ENCODE results near the gene MAP2K6.

The MAP2K6 gene

GRCh38 chr17:69492410-69493071, 78.0 kb downstream of the MAP2K6 start:
- no peak for DNase-seq (ENCODE audit: low read depth in 2 of 2)

- DNase-seq (ENCODE audit: low read depth in 2 of 2) = no peak
Measured at GRCh38 chr17:69495787-69496186, 81.3 kb downstream of the MAP2K6 start.

- DNase-seq (ENCODE audit: low read depth in 2 of 2) = no peak
Measured at GRCh38 chr17:69497161-69497560, 82.7 kb downstream of the MAP2K6 start.

GRCh38 chr17:69499318-69499717, 84.8 kb downstream of the MAP2K6 start:
- DNase-seq (ENCODE audit: low read depth in 2 of 2) = no peak

- no peak for DNase-seq (ENCODE audit: low read depth in 2 of 2)
Measured at GRCh38 chr17:69500911-69501429, 86.5 kb downstream of the MAP2K6 start.

- no peak for DNase-seq (ENCODE audit: low read depth in 2 of 2)
Measured at GRCh38 chr17:69501591-69502468, 87.3 kb downstream of the MAP2K6 start.

GRCh38 chr17:69503711-69504110, 89.2 kb downstream of the MAP2K6 start:
- no peak for DNase-seq (ENCODE audit: low read depth in 2 of 2)

- no peak for DNase-seq (ENCODE audit: low read depth in 2 of 2)
Measured at GRCh38 chr17:69505740-69506139, 91.2 kb downstream of the MAP2K6 start.

- no peak for DNase-seq (ENCODE audit: low read depth in 2 of 2)
Measured at GRCh38 chr17:69506489-69506888, 92.0 kb downstream of the MAP2K6 start.

- DNase-seq (ENCODE audit: low read depth in 2 of 2) = no peak
Measured at GRCh38 chr17:69508814-69509213, 94.3 kb downstream of the MAP2K6 start.

GRCh38 chr17:69511250-69511649, 96.8 kb downstream of the MAP2K6 start:
- no peak for DNase-seq (ENCODE audit: low read depth in 2 of 2)

- DNase-seq (ENCODE audit: low read depth in 2 of 2) = no peak
Measured at GRCh38 chr17:69512946-69513345, 98.4 kb downstream of the MAP2K6 start.

GRCh38 chr17:69516225-69516624, 101.7 kb downstream of the MAP2K6 start:
- no peak for DNase-seq (ENCODE audit: low read depth in 2 of 2)

- DNase-seq (ENCODE audit: low read depth in 2 of 2) = no peak
Measured at GRCh38 chr17:69516911-69517310, 102.4 kb downstream of the MAP2K6 start.

GRCh38 chr17:69518951-69519350, 104.5 kb downstream of the MAP2K6 start:
- no peak for DNase-seq (ENCODE audit: low read depth in 2 of 2)

- DNase-seq (ENCODE audit: low read depth in 2 of 2) = no peak
Measured at GRCh38 chr17:69523244-69523861, 108.9 kb downstream of the MAP2K6 start.

GRCh38 chr17:69524854-69525253, 110.4 kb downstream of the MAP2K6 start:
- no peak for DNase-seq (ENCODE audit: low read depth in 2 of 2)

GRCh38 chr17:69525920-69526841, 111.7 kb downstream of the MAP2K6 start:
- DNase-seq (ENCODE audit: low read depth in 2 of 2) = no peak

GRCh38 chr17:69528035-69528434, 113.5 kb downstream of the MAP2K6 start:
- DNase-seq (ENCODE audit: low read depth in 2 of 2) = no peak

- DNase-seq (ENCODE audit: low read depth in 2 of 2) = no peak
Measured at GRCh38 chr17:69533481-69534234, 119.2 kb downstream of the MAP2K6 start.

- no peak for DNase-seq (ENCODE audit: low read depth in 2 of 2)
Measured at GRCh38 chr17:69534235-69534621, 119.7 kb downstream of the MAP2K6 start.
